K562 (cell line): Measurements from ENCODE around the gene ADAM23. TPM values are rescaled to one million over a fixed set of nuclear protein-coding genes. Genes with fewer than 3 reads are reported as not detected.

Experiments used
- ATAC-seq: fragments of 200-7000 bp; cut with Tn5 transposase; 3 replicates; pipeline ENCODE4 v1.9.1; 2020; ENCODE audit warnings: moderate library complexity
- BruUV-seq: library from RNA; stranded (reverse); fragments of 400-500 nt; replicated peaks from 2 replicates; lab custom pipeline; 2021; lab: Mats Ljungman, UMichigan
- CTCF ChIA-PET: fragments of 300-600 bp; formaldehyde crosslinking; extraction: SDS; loops from one replicate; lab custom pipeline; 2021; ENCODE audit warnings: low intra/inter-chr PET ratio; lab: Yijun Ruan, JAX
- POLR2A ChIA-PET: fragments of 300-600, 350-650 bp; sonication (Branson Sonifier 250); formaldehyde crosslinking; extraction: SDS; loops from one replicate; lab custom pipeline; 2021; ENCODE audit warnings: antibody characterized with exemption, inconsistent platforms; lab: Yijun Ruan, JAX
- DNase-seq, 4 experiments: peaks; one replicate each; pipeline versions ENCODE4 v3.0.0 to v3.0.0-alpha.2; 2011 to 2018; ENCODE audit warnings: low spot score in 3 of 4, mixed read lengths in 3 of 4; ENCODE audit errors: extremely low read depth in 1 of 4
- FAIRE-seq: peaks from 2 replicates; lab custom pipeline; 2011; peaks lifted over from hg19 to GRCh38; lab: Jason Lieb, UNC
- H2AFZ ChIP-seq: 2 replicates; pipeline ENCODE4 v1.6.0; 2011; ENCODE audit warnings: low read depth, low read length, control low read depth, inconsistent platforms
- H3K27ac ChIP-seq: fragments of 200-600 bp; 3 replicates; pipeline ENCODE4 v1.8.0; 2011; ENCODE audit warnings: low read depth, mild to moderate bottlenecking, control low read depth, inconsistent platforms, low read length, moderate library complexity, mixed read lengths; ENCODE audit errors: extremely low read depth
- H3K27me3 ChIP-seq, 2 experiments: fragments of 300-600 bp in 1 of 2; 2 replicates in 1 of 2; 3 replicates in 1 of 2; pipeline versions ENCODE4 v1.6.0 to v1.8.0; 2011; ENCODE audit warnings: inconsistent platforms in 2 of 2, low read length in 2 of 2, mild to moderate bottlenecking in 1 of 2, mixed read lengths in 1 of 2, moderate library complexity in 1 of 2; ENCODE audit not compliant: control insufficient read depth in 2 of 2, insufficient read depth in 2 of 2
- H3K36me3 ChIP-seq: fragments of 300-600 bp; 3 replicates; pipeline ENCODE4 v1.8.0; 2011; ENCODE audit warnings: mild to moderate bottlenecking, low read length, inconsistent platforms; ENCODE audit not compliant: control insufficient read depth, insufficient read depth
- H3K4me1 ChIP-seq, 2 experiments: fragments of 200-600 bp in 1 of 2; replicated peaks in 1 of 2; 2 replicates in 1 of 2; 3 replicates in 1 of 2; pipeline versions ENCODE4 v1.5.1 to v1.8.0; 2011; ENCODE audit warnings: inconsistent platforms in 2 of 2, low read length in 2 of 2, mild to moderate bottlenecking in 1 of 2, mixed read lengths in 1 of 2, moderate library complexity in 1 of 2; ENCODE audit not compliant: control insufficient read depth in 2 of 2, insufficient read depth in 2 of 2
- H3K4me2 ChIP-seq: 2 replicates; pipeline ENCODE4 v1.6.1; 2011; ENCODE audit warnings: low read length, control low read depth, inconsistent platforms, mixed read lengths; ENCODE audit not compliant: insufficient read depth
- H3K4me3 ChIP-seq: fragments of 200-600 bp; sonication (generic), shearing (Covaris generic); 2 replicates; pipeline ENCODE4 v1.5.1; 2016; ENCODE audit warnings: control low read depth, inconsistent platforms
- H3K79me2 ChIP-seq: fragments of 200-600 bp; 3 replicates; pipeline ENCODE4 v1.8.0; 2011; ENCODE audit warnings: low read length, inconsistent platforms; ENCODE audit not compliant: control insufficient read depth, insufficient read depth
- H3K9ac ChIP-seq, 2 experiments: 2 replicates each; pipeline versions ENCODE4 v1.6.0 to v1.6.1; 2011; ENCODE audit warnings: low read depth in 2 of 2, low read length in 2 of 2, control low read depth in 1 of 2, inconsistent platforms in 1 of 2, mild to moderate bottlenecking in 1 of 2, mixed read lengths in 1 of 2; ENCODE audit not compliant: insufficient read depth in 1 of 2
- H3K9me1 ChIP-seq: one replicate; pipeline ENCODE4 v1.6.0; 2011; ENCODE audit warnings: inconsistent platforms, mild to moderate bottlenecking, low read length, moderate library complexity; ENCODE audit not compliant: control insufficient read depth, insufficient read depth
- H3K9me3 ChIP-seq: replicated peaks from 2 replicates; pipeline ENCODE4 v1.5.1; 2011; ENCODE audit warnings: low read depth, low read length, inconsistent platforms; ENCODE audit not compliant: control insufficient read depth, insufficient read depth
- H4K20me1 ChIP-seq: replicated peaks from 2 replicates; pipeline ENCODE4 v1.6.1; 2011; ENCODE audit warnings: low read length, inconsistent platforms, mixed read lengths; ENCODE audit not compliant: control insufficient read depth, insufficient read depth
- FIP1L1 ChIP-seq: fragments of 200-400 bp; formaldehyde crosslinking; IDR thresholded peaks from 2 replicates; pipeline ENCODE4 v1.6.1; 2018; ENCODE audit warnings: mild to moderate bottlenecking, low read depth, low read length; ENCODE audit not compliant: poor library complexity, severe bottlenecking
- FOSL1 ChIP-seq: fragments of 200-800 bp; sonication (Bioruptor generic); conservative IDR thresholded peaks from 2 replicates; pipeline ENCODE4 v1.6.1; 2016; ENCODE audit warnings: missing genetic modification characterization, missing compliant biosample characterization
- MED1 ChIP-seq: sonication (generic); formaldehyde crosslinking; IDR thresholded peaks from 2 replicates; pipeline ENCODE4 v1.8.1; 2023; ENCODE audit warnings: missing genetic modification reagents, borderline replicate concordance
- PML ChIP-seq: IDR thresholded peaks from 2 replicates; pipeline ENCODE4 v1.6.1; 2012; ENCODE audit warnings: low read length, inconsistent platforms
- SMAD4 ChIP-seq: fragments of 250-450 bp; sonication (Bioruptor Pico); conservative IDR thresholded peaks from 2 replicates; pipeline ENCODE4 v1.8.0; 2021; ENCODE audit warnings: inconsistent platforms, mild to moderate bottlenecking, moderate library complexity
- ZNF143 ChIP-seq: sonication (generic); formaldehyde crosslinking; IDR thresholded peaks from 2 replicates; pipeline ENCODE4 v1.9.0; 2022; ENCODE audit warnings: mild to moderate bottlenecking, missing genetic modification reagents
- ZNF766 ChIP-seq: fragments of 200-800 bp; sonication (Bioruptor generic); conservative IDR thresholded peaks from 2 replicates; pipeline ENCODE4 v1.6.1; 2016; ENCODE audit warnings: missing genetic modification characterization, missing compliant biosample characterization
- WGBS: fragments of 100-300 bp; shearing (Covaris generic); methylation state at CpG from one replicate; pipeline ENCODE4 v1.1.6; 2016; ENCODE audit warnings: low coverage, mixed read lengths; ENCODE audit not compliant: insufficient coverage; ENCODE audit errors: missing lambda C conversion rate; 5-methylcytosine and 5-hydroxymethylcytosine counted together
- in situ Hi-C: fragments of 300-500 bp; cut with MboI; formaldehyde crosslinking; loops from 4 replicates; pipeline ENCODE4 v1.15.0; 2018; ENCODE audit warnings: inconsistent platforms, mixed read lengths
- intact Hi-C: fragments of 100-400 bp; cut with micrococcal nuclease; formaldehyde crosslinking; loops from 2 replicates; pipeline ENCODE4 v1.14.2; 2022
- polyA plus RNA-seq, 8 experiments: library from polyadenylated mRNA; depleted of rRNA in 4 of 8; stranded (reverse) in 5 of 8; unstranded in 3 of 8; fragments of >200 nt; fragmentation: Nextera tagmentation in 2 of 8; fragmentation: Illumina TruSeq in 1 of 8; extraction: Ambion mirVana in 2 of 8; extraction: Trizol in 1 of 8; gene quantifications; 2 replicates each; pipeline versions ENCODE4 v1.2.1 to v1.2.3, GENCODE V29; 2011 to 2014; ENCODE audit warnings: inconsistent platforms in 1 of 8, missing spikeins in 1 of 8
- total RNA-seq, 7 experiments: library from RNA; depleted of rRNA in 6 of 7; stranded (reverse); fragments of >200 nt in 6 of 7; fragmentation: Illumina TruSeq in 2 of 7; extraction: Trizol in 2 of 7; gene quantifications; 2 replicates each; pipeline versions ENCODE4 v1.2.1 to v1.2.3, GENCODE V29; 2011 to 2021; ENCODE audit warnings: low replicate concordance in 1 of 7

ADAM23 gene
- total and polyA plus RNA-seq, 9 of the 15 experiments (the other 6 are each of a cell fraction or from before 2014, with no cell fraction given), result 0.02 TPM; not detected in 8

GRCh38 chr2:206462240-206462854 is 19.0 kb downstream of the ADAM23 start:
- in situ Hi-C loops (no loop called here), intact Hi-C loops (no loop called here)
- no peaks in the 10 kb centered on the region for H3K4me1 ChIP-seq
- BruUV-seq, result no TSS peak
- no peak overlapping the region for H2AFZ ChIP-seq
- H4K20me1 ChIP-seq, result no peaks in the 10 kb centered on the region
- no peak overlapping the region for H3K4me2 ChIP-seq
- H3K9me1 ChIP-seq, result no peaks in the 10 kb centered on the region
- ChIA-PET POLR2A (no interaction called here), CTCF (no interaction called here)
- no peak for DNase-seq
- H3K9ac ChIP-seq, result no peak overlapping the region
- no peaks in the 10 kb centered on the region for H3K36me3 ChIP-seq
- H3K27me3 ChIP-seq, result no peaks in the 10 kb centered on the region
- no peak for FAIRE-seq
- WGBS, result 0% methylated on average over 5 of the region's 6 CpGs
- H3K27ac ChIP-seq, result no peak overlapping the region
- no peak overlapping the region for H3K4me3 ChIP-seq
- no peaks in the 10 kb centered on the region for H3K9me3 ChIP-seq
- no peak for ATAC-seq
- no peak for TF ChIP-seq ZNF143 (CRISPR knock-in tag)
- TF ChIP-seq FOSL1, result no peak
- TF ChIP-seq FIP1L1, result no peak
- H3K79me2 ChIP-seq, result no peaks in the 10 kb centered on the region

- BruUV-seq, result no TSS peak
- Histone ChIP-seq H3K4me1 (no peaks in the 10 kb centered on the region), H3K9ac (no peak overlapping the region), H3K4me3 (no peak overlapping the region), H3K9me3 (no peaks in the 10 kb centered on the region), H3K27me3 (no peaks in the 10 kb centered on the region), H3K4me2 (no peak overlapping the region), H4K20me1 (no peaks in the 10 kb centered on the region), H3K9me1 (no peaks in the 10 kb centered on the region), H3K79me2 (no peaks in the 10 kb centered on the region), H3K27ac (no peak overlapping the region), H3K36me3 (no peaks in the 10 kb centered on the region), H2AFZ (no peak overlapping the region)
- in situ Hi-C loops (no loop called here), intact Hi-C loops (no loop called here)
- TF ChIP-seq PML (no peak), MED1 (CRISPR knock-in tag) (no peak), SMAD4 (CRISPR knock-in tag) (no peak), ZNF766 (CRISPR knock-in tag) (no peak)
- WGBS, result 2% methylated on average over 5 of the region's 5 CpGs
- no peak for ATAC-seq
- no peak for DNase-seq
- ChIA-PET POLR2A (interaction anchor here (0.7 kb wide), 1 partner anchor 726 kb away, joined by 4 read pairs; no protein-coding TSS in a partner anchor), CTCF (no interaction called here)
- FAIRE-seq, result no peak
Observed at GRCh38 chr2:206463685-206464084, 20.4 kb downstream of the ADAM23 start.
